PC-9 (cell line): Measurements from ENCODE around the gene GABRG3.
"Not testable (repeated sequence)": the region's sequence is repeated elsewhere in the genome, so short reads cannot be mapped to it uniquely, and the experiment has no call there.

Experiments used
- CTCF ChIP-seq: fragments of 200-600 bp; sonication (generic); conservative IDR thresholded peaks from 2 replicates; pipeline ENCODE4 v1.6.1; 2017; ENCODE audit warnings: mixed run types, antibody characterized with exemption, mild to moderate bottlenecking, moderate library complexity
- EZH2 ChIP-seq: fragments of 200-600 bp; sonication (generic); IDR thresholded peaks from 2 replicates; pipeline ENCODE4 v1.8.0; 2017; ENCODE audit warnings: antibody characterized with exemption, low read depth

- TF ChIP-seq CTCF, EZH2: not testable (repeated sequence)
Observed at GRCh38 chr15:27191515-27191914, 220.5 kb downstream of the GABRG3 start.
